Measurements from ENCODE around the gene UQCR10.

- TF ChIP-seq RAD21 (conservative IDR thresholded peaks at IDR 0.05) (no peak), CTCF (IDR thresholded peaks at IDR 0.05; ENCODE audit: poor library complexity, severe bottlenecking) (no peak), EZH2 (IDR thresholded peaks at IDR 0.05; ENCODE audit: borderline replicate concordance, insufficient read depth, low read length, poor library complexity, severe bottlenecking) (no peak)
These were observed 11.3 kb upstream of the UQCR10 start for GRCh38 chr22:29755889-29756288.

Measured in neural cell (in vitro differentiated cells).